Adipocyte (in vitro differentiated cells): ENCODE data around the gene CHFR.
A peak's percentile ranks its signal among the peaks of the same experiment; 100 is the strongest.
"Not testable (repeated sequence)": the region's sequence is repeated elsewhere in the genome, so short reads cannot be mapped to it uniquely, and the experiment has no call there.

Experiments
- DNase-seq: peaks from one replicate; pipeline ENCODE4 v3.0.0-alpha.2; 2015; ENCODE audit warnings: low read depth
- H3K27me3 ChIP-seq: replicated peaks from 2 replicates; pipeline ENCODE4 v1.7.0; 2013; ENCODE audit warnings: mild to moderate bottlenecking, low read length, moderate library complexity; ENCODE audit not compliant: control insufficient read depth, insufficient read depth
- H3K36me3 ChIP-seq: 2 replicates; pipeline ENCODE4 v1.7.0; 2013; ENCODE audit warnings: low read length, mild to moderate bottlenecking, moderate library complexity; ENCODE audit not compliant: control insufficient read depth, insufficient read depth, severe bottlenecking
- H3K4me1 ChIP-seq: 2 replicates; pipeline ENCODE4 v1.7.0; 2013; ENCODE audit warnings: mild to moderate bottlenecking, low read length, moderate library complexity; ENCODE audit not compliant: control insufficient read depth, insufficient read depth
- H3K4me3 ChIP-seq: 2 replicates; pipeline ENCODE4 v1.7.0; 2013; ENCODE audit warnings: mild to moderate bottlenecking, low read length, moderate library complexity
- H3K9ac ChIP-seq: 2 replicates; pipeline ENCODE4 v1.7.0; 2013; ENCODE audit warnings: mild to moderate bottlenecking, low read length, moderate library complexity
- H3K9me3 ChIP-seq: 2 replicates; pipeline ENCODE4 v1.7.0; 2013; ENCODE audit warnings: mild to moderate bottlenecking, low read length, moderate library complexity; ENCODE audit not compliant: control insufficient read depth

Gene CHFR

GRCh38 chr12:132837693-132838409 lies 49.6 kb downstream of the CHFR start:
- Histone ChIP-seq H3K9ac (peak overlapping the region; percentile 74), H3K4me3 (peak overlapping the region; percentile 53), H3K36me3 (peaks cover 49% of the 10 kb centered on the region), H3K27me3 (no peaks in the 10 kb centered on the region), H3K4me1 (peaks cover 19% of the 10 kb centered on the region), H3K9me3 (no peaks in the 10 kb centered on the region)
- DNase-seq = no peak

- no peaks in the 10 kb centered on the region for H3K27me3 ChIP-seq
- H3K9ac ChIP-seq = peak overlapping the region; percentile 74
- H3K36me3 ChIP-seq = peaks cover 50% of the 10 kb centered on the region
- peaks cover 19% of the 10 kb centered on the region for H3K4me1 ChIP-seq
- H3K4me3 ChIP-seq = no peak overlapping the region
- no peak for DNase-seq
- H3K9me3 ChIP-seq = no peaks in the 10 kb centered on the region
Observed at GRCh38 chr12:132836795-132837331, 50.5 kb downstream of the CHFR start.

- Histone ChIP-seq H3K4me1 (peaks cover 19% of the 10 kb centered on the region), H3K36me3 (peaks cover 48% of the 10 kb centered on the region)
- not testable (repeated sequence) for DNase-seq, H3K4me3 ChIP-seq, H3K9me3 ChIP-seq, H3K9ac ChIP-seq, H3K27me3 ChIP-seq
Observed at GRCh38 chr12:132836230-132836629, 51.2 kb downstream of the CHFR start.

DNA sequence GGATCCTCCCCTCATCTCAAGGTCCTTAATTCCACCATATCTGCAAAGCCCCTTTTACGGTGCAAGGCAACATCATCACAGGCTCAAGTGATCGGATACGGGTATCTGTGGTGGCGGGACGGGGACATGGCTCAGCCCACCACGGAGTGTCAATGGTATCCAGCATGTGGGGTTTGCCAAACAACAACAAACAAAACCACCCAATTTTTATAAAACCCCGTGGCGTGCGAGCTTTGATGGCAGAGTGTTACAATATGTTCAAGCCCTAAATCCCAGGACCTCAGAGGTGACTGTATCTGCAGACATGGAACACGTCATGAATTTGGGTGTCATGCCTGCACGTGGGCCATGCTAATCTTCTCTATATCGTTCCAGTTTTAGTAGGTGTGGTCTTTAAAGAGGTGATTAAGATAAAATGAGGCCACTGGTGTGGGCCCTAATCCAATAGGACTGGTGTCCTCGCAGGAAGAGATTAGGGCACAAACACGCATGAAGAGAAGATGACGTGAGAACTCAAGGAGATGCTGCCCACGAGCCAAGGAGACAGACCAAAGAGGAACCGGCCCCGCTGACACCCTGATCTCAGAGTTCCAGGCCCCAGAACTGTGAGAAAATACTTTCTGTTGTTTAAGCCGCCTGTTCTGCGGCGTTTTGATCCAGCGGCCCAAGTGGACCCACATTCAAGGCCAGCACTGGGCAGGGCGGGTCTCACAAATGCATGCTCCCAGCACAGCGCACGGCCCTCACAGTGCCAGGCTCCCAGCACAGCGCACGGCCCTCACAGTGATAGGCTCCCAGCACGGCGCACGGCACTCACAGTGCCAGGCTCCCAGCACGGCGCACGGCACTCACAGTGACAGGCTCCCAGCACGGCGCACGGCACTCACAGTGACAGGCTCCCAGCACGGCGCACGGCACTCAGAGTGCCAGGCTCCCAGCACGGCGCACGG lies 52.1 kb downstream of the CHFR start:
- Histone ChIP-seq H3K27me3 (no peaks in the 10 kb centered on the region), H3K36me3 (peaks cover 39% of the 10 kb centered on the region), H3K9me3 (no peaks in the 10 kb centered on the region), H3K4me3 (no peak overlapping the region), H3K9ac (no peak overlapping the region), H3K4me1 (peaks cover 19% of the 10 kb centered on the region)
- no peak for DNase-seq

DNA sequence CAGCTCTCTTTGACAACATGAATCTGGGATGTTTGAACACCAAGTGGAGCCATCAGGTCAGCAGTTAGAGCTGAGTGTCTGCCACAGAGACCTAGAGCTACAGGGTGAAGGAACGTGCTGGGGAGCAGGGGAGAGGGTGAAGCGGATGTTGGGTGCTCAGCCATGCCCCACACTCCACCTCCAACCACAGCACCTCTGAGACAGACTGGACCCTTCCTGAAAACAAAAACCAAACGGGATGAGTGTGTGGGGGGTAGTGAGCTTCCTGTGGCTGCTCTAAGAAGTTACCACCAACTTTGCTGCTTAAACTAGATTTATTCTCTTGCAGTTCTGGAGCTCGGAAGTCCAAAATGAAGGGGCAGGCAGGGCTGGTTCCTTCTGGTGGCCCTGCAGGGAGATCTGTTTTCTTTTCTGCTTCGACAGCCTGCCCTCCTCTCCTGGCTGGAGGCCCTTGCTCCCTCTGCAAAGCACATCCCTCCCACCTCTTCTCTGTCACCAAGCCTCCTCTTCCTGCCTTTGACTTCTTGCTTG lies 53.2 kb downstream of the CHFR start:
- peaks cover 30% of the 10 kb centered on the region for H3K36me3 ChIP-seq
- no peak overlapping the region for H3K4me3 ChIP-seq
- H3K9me3 ChIP-seq = no peaks in the 10 kb centered on the region
- no peak for DNase-seq
- H3K9ac ChIP-seq = no peak overlapping the region
- H3K27me3 ChIP-seq = no peaks in the 10 kb centered on the region
- peaks cover 19% of the 10 kb centered on the region for H3K4me1 ChIP-seq

DNA sequence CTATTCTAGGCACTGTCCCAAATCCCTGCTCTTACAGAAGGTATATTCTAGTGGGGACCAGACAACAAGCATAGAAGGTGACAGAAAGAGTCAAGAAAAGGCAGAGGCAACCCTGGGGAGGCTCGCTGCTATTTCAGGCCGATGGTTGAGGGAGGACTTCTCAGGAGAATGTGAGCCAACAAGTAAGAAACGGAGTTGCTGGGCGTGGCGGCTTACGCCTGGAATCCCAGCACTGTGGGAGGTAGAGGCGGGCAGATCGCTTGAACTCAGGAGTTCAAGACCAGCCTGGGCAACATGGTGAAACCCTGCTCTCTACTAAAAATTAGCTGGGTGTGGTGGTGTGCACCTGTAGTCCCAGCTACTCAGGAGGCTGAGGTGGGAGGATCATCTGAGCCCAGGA lies 54.1 kb downstream of the CHFR start:
- Histone ChIP-seq H3K27me3 (no peaks in the 10 kb centered on the region), H3K36me3 (peaks cover 30% of the 10 kb centered on the region), H3K4me1 (peaks cover 13% of the 10 kb centered on the region), H3K9me3 (no peaks in the 10 kb centered on the region), H3K9ac (no peak overlapping the region), H3K4me3 (no peak overlapping the region)
- no peak for DNase-seq

GRCh38 chr12:132831771-132832170 lies 55.6 kb downstream of the CHFR start:
- no peaks in the 10 kb centered on the region for H3K9me3 ChIP-seq
- peaks cover 34% of the 10 kb centered on the region for H3K36me3 ChIP-seq
- no peaks in the 10 kb centered on the region for H3K27me3 ChIP-seq
- no peak for DNase-seq
- no peak overlapping the region for H3K9ac ChIP-seq
- no peak overlapping the region for H3K4me3 ChIP-seq
- peaks cover 9% of the 10 kb centered on the region for H3K4me1 ChIP-seq

DNA sequence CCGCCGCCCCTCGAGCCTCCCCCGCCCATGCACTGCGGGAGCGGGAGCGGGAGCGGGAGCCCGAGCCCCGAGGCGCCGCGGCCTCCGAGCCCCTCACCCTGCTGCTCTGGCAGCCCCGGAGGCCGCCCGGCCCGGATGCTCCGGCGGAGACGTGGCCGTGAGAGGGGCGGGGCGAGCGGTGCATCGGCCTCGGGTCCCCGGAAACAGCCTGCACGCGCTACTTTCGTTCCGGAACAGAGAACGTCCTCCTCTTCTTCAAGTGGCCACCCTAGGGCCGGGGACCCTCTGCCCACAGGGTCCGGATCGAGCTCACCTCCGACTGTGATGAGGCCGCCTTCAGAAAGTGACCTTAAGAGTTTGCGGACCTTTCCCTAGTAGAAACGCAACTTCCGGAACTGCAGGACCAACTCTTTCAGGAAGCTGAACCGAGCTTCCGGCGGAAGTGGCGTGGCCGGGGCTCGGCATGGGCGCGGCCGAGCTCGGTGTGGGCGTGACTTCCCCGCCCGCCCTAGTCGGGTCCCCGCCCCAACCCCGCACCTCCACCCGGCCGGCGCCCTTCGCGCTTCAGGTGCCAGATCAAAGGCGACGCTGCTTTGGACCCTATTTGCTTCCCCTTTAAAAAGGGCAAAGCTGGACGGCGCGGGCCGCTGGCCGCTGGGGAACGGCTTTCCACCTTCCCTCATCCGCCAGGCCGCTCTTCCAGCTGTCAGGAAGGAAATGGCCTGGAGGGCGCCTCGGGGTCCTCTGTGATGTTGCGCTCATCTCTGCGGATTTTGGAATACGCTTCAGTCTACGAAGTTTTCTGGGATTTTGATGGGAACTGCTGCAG lies 58.5 kb downstream of the CHFR start, which contains the start of gene GOLGA3:
GOLGA3 (minus strand) TSS at position 164 of the 829 bp plus-strand sequence. CDS start 6,741 bp downstream, outside the sequence.
- Histone ChIP-seq H3K4me1 (peaks cover 17% of the 10 kb centered on the region), H3K4me3 (peak within 1 kb of the TSS; percentile 96), H3K36me3 (peaks cover 60% of the 10 kb centered on the region), H3K27me3 (no peaks in the 10 kb centered on the region), H3K9me3 (no peaks in the 10 kb centered on the region), H3K9ac (peak within 1 kb of the TSS; percentile 99)
- peak; percentile 98 for DNase-seq

DNA sequence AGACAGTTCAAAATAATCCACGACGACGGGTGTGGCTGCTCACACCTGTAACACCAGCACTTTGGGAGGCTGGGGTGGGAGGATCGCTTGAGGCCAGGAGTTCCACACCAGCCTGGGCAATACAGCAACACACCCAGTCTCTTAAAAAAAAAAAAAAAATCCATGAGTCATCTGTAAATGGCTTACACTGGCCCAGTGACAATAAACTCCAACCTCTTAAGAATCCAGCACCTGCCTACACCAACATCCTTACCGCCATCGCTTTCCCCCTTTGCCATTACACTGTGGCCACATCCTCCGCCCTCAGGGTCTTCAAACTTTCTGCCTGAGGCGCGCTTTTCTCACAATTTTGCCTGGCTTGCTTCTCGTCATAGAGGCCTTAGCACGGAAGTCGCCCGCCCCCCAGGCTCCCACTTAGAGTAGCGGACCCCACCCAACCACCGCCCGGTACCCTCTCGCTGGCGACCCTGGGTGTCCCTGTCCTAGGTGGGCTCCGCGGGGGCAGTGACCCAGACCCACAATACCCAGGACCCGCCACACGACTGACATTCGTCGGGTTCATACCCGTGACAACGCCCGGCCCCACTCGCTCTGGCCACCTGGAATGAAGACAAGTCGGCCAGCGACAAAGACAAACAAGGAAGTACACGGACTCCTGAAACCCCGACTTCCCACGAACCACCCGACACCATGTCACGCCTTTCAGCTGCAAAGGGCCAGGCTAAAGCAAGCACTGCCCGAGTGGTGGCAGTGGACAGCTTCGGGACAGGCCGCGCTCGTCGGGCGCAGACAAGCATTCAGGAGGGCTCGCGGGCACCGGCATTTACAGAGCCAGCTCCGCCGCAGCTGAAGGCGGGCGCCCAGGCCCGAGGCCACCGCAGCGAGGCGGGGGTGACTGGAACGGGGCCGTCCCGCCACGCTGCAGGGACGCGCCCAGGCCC lies 59.4 kb downstream of the CHFR start:
- peak; percentile 66 for DNase-seq
- peak overlapping the region; percentile 99 for H3K9ac ChIP-seq
- H3K4me1 ChIP-seq = peaks cover 17% of the 10 kb centered on the region
- peak overlapping the region; percentile 96 for H3K4me3 ChIP-seq
- H3K36me3 ChIP-seq = peaks cover 53% of the 10 kb centered on the region
- H3K27me3 ChIP-seq = no peaks in the 10 kb centered on the region
- no peaks in the 10 kb centered on the region for H3K9me3 ChIP-seq

- peaks cover 17% of the 10 kb centered on the region for H3K4me1 ChIP-seq
- DNase-seq = no peak
- no peaks in the 10 kb centered on the region for H3K9me3 ChIP-seq
- H3K27me3 ChIP-seq = no peaks in the 10 kb centered on the region
- H3K4me3 ChIP-seq = peak overlapping the region; percentile 96
- peaks cover 51% of the 10 kb centered on the region for H3K36me3 ChIP-seq
- no peak overlapping the region for H3K9ac ChIP-seq
Observed at GRCh38 chr12:132825861-132826260, 61.5 kb downstream of the CHFR start.
